ENCODE data around the gene FOXL2NB.
"Not testable (repeated sequence)": the region's sequence is repeated elsewhere in the genome, so short reads cannot be mapped to it uniquely, and the experiment has no call there.

Gene FOXL2NB

GRCh38 chr3:138946663-138947494 is at the start of gene FOXL2NB, which contains the start of gene FOXL2:
Gene FOXL2NB, plus strand, starts transcription at chr3:138947217. Its CDS starts 148 bp downstream, at chr3:138947365.
Gene FOXL2, minus strand, starts transcription at chr3:138947137. Its CDS starts 415 bp downstream, at chr3:138946722.
- DNase-seq = no peak

GRCh38 chr3:138898301-138898700 is 48.7 kb upstream of the FOXL2NB start:
- no peak for DNase-seq

- DNase-seq = no peak
Measured at GRCh38 chr3:138898708-138899107, 48.3 kb upstream of the FOXL2NB start.

GRCh38 chr3:138899351-138899991 is 47.5 kb upstream of the FOXL2NB start:
- no peak for DNase-seq

DNA sequence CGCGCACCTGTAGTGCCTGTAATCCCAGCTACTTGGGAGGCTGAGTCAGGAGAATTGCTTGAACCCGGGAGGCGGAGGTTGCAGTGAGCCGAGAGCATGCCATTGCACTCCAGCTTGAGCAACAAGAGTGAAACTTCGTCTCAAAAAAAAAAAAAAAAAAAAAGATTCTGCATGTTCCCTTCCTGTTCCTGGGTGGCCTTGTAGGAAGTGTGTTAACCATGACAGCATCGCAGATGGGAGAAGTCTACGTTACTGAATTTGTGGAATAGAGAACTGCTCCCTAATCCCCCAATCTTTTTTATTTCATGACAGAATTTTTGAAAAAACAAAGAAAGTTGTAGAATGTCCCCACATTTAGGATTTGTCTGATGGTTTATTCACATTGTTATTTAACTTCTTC is 45.5 kb upstream of the FOXL2NB start:
- DNase-seq = no peak

- DNase-seq = no peak
Measured at GRCh38 chr3:138902171-138902570, 44.8 kb upstream of the FOXL2NB start.

GRCh38 chr3:138907539-138907938 is 39.5 kb upstream of the FOXL2NB start:
- no peak for DNase-seq

DNA sequence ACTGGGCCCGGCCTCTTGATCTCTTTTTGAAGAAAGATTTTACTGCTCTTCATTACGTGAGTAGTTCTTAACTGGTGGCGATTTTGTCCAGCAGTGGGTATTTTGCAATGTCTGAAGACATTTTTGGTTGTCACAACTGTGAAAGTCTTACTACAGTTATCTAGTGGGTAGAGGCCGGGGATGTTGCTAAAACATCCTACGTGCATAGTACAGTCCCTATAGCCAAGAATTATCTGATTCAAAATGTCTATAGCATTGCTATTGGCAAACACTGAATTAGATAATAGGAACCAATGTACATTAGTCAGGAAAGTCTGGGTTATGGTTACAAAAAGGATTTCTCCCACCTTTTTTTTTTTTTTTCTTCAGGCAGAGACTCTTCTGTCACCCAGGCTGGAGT is 38.2 kb upstream of the FOXL2NB start:
- DNase-seq = no peak

GRCh38 chr3:138909904-138910303 is 37.1 kb upstream of the FOXL2NB start:
- DNase-seq = no peak

DNA sequence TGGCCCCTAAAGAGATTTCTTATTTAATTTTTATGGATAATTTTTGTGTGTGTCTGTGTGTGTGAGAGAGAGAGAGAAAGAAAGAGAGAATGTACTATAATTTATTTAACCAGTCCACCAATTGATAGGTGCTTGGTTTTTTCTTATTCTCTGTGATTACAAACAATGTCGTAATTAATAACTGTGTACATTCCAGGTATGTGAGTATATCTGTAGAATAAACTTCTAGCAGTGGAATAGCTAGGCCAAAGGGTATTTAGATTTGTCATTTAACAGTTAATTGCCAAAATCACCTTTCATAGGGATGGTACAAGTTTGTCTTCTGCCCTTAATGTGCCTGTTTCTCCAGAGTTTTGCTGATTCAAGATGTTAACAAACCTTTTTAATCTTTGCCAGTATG is 35.4 kb upstream of the FOXL2NB start:
- DNase-seq = no peak

GRCh38 chr3:138912237-138912636 is 34.8 kb upstream of the FOXL2NB start:
- DNase-seq = no peak

GRCh38 chr3:138913766-138914165 is 33.3 kb upstream of the FOXL2NB start:
- no peak for DNase-seq

DNA sequence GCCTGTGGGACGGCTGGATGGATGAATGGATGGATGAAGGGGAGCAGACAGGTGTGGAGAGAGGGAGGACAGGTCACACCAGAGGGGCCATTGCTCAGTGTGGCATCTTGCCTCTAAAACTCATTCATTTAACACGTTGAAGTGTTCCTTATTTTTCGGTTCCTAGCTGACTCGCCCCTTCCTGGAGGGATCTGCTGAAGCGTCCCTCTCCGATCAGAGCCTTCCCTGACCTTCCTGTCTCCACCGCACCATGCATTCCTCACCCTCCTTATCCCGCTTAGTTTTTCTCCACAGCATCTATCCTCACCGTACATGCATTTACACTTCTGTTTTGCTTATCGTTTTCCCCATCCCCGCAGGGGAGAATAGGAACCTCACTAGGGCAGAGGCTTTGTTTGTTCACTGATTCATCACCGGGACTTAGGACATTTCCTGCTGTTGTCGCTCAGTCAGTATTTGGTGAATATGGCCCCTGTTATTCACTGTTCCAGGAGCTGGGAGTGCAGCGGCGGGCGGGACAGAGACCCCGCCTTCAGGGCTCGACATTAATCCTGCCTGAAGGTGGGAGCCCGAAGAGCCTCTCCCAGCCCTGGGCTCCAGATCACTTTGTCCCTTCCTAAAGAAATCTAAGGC is 32.0 kb upstream of the FOXL2NB start:
- DNase-seq = peak; percentile 39 to 59

GRCh38 chr3:138915503-138916498 is 31.2 kb upstream of the FOXL2NB start:
- DNase-seq = peak; percentile 68 to 81

- DNase-seq = no peak
Measured at GRCh38 chr3:138916824-138917223, 30.2 kb upstream of the FOXL2NB start.

- no peak for DNase-seq
Measured at GRCh38 chr3:138919325-138919724, 27.7 kb upstream of the FOXL2NB start.

- DNase-seq = no peak
Measured at GRCh38 chr3:138921316-138922292, 25.4 kb upstream of the FOXL2NB start.

DNA sequence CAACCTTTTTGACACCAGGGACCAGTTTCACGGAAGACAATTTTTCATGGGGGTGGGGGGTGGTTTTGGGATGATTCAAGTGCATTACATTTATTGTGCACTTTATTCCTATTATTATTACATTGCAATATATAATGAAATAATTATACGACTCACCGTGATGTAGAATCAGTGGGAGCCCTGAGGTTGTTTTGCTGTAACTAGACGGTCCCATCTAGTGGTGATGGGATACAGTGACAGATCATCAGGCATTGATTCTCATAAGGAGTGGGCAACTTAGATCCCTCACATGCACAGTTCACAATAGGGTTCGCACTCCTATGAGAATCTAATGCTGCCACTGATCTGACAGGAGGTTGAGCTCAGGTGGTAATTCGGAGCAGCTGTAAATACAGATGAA is 24.6 kb upstream of the FOXL2NB start:
- not testable (repeated sequence) for DNase-seq

DNA sequence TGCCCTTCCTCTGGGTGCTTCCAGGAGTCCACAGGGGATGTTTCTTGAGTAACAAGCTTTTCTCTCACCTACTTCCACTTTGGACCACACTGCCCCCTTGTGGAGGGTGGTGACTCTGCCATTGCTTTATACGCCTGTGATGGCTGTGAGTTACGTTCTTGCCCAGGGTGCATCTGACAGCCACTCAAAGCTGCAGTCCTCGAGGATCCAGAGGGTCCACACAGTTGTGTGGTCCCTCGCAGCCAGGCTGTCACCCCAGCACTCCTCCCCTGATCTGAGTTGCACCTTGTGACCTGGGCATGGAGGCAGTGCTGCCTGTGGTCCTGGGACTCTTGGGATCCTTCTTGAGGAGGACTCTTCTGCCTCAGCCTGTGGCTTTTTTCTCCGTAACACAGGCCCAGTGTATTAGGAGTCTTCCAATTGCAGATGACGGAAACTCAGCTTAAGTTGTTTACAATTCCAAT is 23.5 kb upstream of the FOXL2NB start:
- DNase-seq = peak; percentile 64 to 68

DNA sequence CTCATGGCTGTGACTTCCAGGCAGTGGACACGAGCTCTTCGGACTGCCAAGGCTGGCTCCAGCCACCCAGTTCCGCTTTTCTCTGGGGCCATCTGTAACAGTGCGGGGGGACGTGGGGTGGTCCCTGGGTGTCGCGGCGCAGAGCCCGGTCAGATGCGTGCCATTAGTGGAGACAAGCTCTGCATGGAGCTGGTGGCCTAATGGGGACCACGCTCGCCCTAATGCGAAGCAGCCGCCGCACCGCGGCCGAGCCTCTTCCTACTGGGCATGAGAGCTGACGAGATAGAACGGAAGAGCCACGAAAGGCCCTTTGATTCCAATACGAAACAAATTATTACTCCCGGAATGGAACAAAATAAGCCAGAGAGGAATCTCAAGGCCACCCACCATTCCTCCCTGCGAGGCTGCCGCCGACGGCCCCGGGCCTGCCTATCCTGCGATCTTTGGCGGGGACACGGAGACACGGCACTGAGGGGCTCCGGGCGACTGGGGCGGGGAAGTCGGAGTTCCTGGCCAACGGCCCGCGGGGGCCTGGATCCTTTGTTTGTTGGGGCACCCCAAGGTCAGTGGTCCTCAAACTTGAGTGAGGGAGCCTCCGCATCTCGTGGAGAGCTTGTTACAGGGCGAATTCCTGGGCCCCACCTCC is 18.2 kb upstream of the FOXL2NB start:
- DNase-seq = no peak
